Spleen (tissue), 11 donors: ENCODE results near the gene UNC5A. TPM values are rescaled to one million over a fixed set of nuclear protein-coding genes. Genes with fewer than 3 reads are reported as not detected.

Experiments
- DNase-seq: peaks from one replicate; pipeline ENCODE4 v3.0.0-alpha.2; 2020
- H3K27ac ChIP-seq, 8 donors: fragments of 200-600 bp; sonication (generic) in 7 of 8; 1 replicate in 4 of 8; 2 replicates in 4 of 8; pipeline versions ENCODE4 v1.5.0 to v1.8.0; 2016 to 2021; ENCODE audit warnings: inconsistent platforms in 4 of 8, mild to moderate bottlenecking in 4 of 8, moderate library complexity in 1 of 8
- H3K27me3 ChIP-seq, 7 donors: fragments of 200-600 bp; sonication (generic) in 6 of 7; replicated peaks in 1 of 7; 1 replicate in 4 of 7; 2 replicates in 3 of 7; pipeline versions ENCODE4 v1.5.0 to v1.8.0; 2016 to 2021; ENCODE audit warnings: inconsistent platforms in 3 of 7, mild to moderate bottlenecking in 1 of 7
- H3K36me3 ChIP-seq, 6 donors: fragments of 200-600 bp; sonication (generic) in 5 of 6; 1 replicate in 4 of 6; 2 replicates in 2 of 6; pipeline versions ENCODE4 v1.5.0 to v1.8.0; 2016 to 2021; ENCODE audit warnings: inconsistent platforms in 2 of 6
- H3K4me1 ChIP-seq, 6 donors: fragments of 200-600 bp; sonication (generic) in 5 of 6; 1 replicate in 3 of 6; 2 replicates in 3 of 6; pipeline versions ENCODE4 v1.5.0 to v1.8.0; 2016 to 2021; ENCODE audit warnings: inconsistent platforms in 3 of 6
- H3K4me3 ChIP-seq, 8 donors: fragments of 200-600 bp; sonication (generic) in 7 of 8; 1 replicate in 4 of 8; 2 replicates in 4 of 8; pipeline versions ENCODE4 v1.5.0 to v1.8.0; 2016 to 2021; ENCODE audit warnings: inconsistent platforms in 4 of 8, mild to moderate bottlenecking in 4 of 8, moderate library complexity in 2 of 8
- H3K9me3 ChIP-seq, 8 donors: fragments of 200-600 bp; sonication (generic) in 7 of 8; 1 replicate in 4 of 8; 2 replicates in 4 of 8; pipeline versions ENCODE4 v1.5.0 to v1.8.0; 2016 to 2021; ENCODE audit warnings: inconsistent platforms in 4 of 8
- POLR2A ChIP-seq, 3 donors: fragments of 450-650 bp; IDR thresholded peaks; one replicate each; pipeline ENCODE4 v1.5.1; 2017; ENCODE audit warnings: antibody characterized with exemption in 3 of 3, mild to moderate bottlenecking in 1 of 3
- POLR2AphosphoS5 ChIP-seq, 3 donors: sonication (generic); formaldehyde crosslinking; IDR thresholded peaks; one replicate each; pipeline ENCODE4 v1.5.1; 2017; ENCODE audit warnings: antibody characterized with exemption in 3 of 3
- WGBS, 5 donors: extraction: QIAGEN DNeasy Blood & Tissue Kit in 3 of 5; methylation state at CpG; one replicate each; pipeline versions ENCODE4 v1.1.5 to v1.1.7; 2013 to 2018; 5-methylcytosine and 5-hydroxymethylcytosine counted together
- intact Hi-C: fragments of 100-400 bp; cut with DNase I; formaldehyde crosslinking; loops from one replicate; pipeline ENCODE4 v1.15.0; 2023; ENCODE audit warnings: low total_unique reads
- polyA plus RNA-seq, 3 donors: library from polyadenylated mRNA; stranded (reverse); fragments of 200-250 nt; gene quantifications; one replicate each; pipeline ENCODE4 v1.2.1, GENCODE V29; 2013
- total RNA-seq, 7 donors: library from RNA; depleted of rRNA in 3 of 7; stranded (reverse); fragments of >200 nt in 3 of 7; fragmentation: NEBNext Ultra II Directional in 4 of 7; extraction: Animal tissue kit (Norgen Biotek cat#: 25700) in 4 of 7; gene quantifications; one replicate each; pipeline versions ENCODE4 v1.1.0 to v1.2.1, GENCODE V29; 2016 to 2021
- TF ChIP-seq, protein P1 (sequence below), 11 experiments: fragments of 200-600 bp in 7 of 11; fragments of 450-650 bp in 4 of 11; sonication (generic) in 4 of 11; IDR thresholded peaks in 8 of 11; conservative IDR thresholded peaks in 3 of 11; 1 replicate in 7 of 11; 2 replicates in 4 of 11; pipeline versions ENCODE4 v1.4.0 to v1.8.0; 2016 to 2021; ENCODE audit warnings: antibody characterized with exemption in 11 of 11, inconsistent platforms in 4 of 11, mild to moderate bottlenecking in 1 of 11
- donor health status: healthy with polysubstance abuse.
- donor health status: DM: no; HTN: no; CAD: no; lungs with moderate emphysema.
- donor health status: DM: no; HTN: no; CAD: no.
- donor health status: Bipolar disorder and iron deficiency.
- donor health status: healthy.
- donor health status: DM: no; HTN: no; CAD: no.
- donor health status: DM: yes; HTN: yes; CAD: no.

The UNC5A gene
- total and polyA plus RNA-seq, 10 donors: 0.03 to 0.06 TPM; not detected in 8

DNA sequence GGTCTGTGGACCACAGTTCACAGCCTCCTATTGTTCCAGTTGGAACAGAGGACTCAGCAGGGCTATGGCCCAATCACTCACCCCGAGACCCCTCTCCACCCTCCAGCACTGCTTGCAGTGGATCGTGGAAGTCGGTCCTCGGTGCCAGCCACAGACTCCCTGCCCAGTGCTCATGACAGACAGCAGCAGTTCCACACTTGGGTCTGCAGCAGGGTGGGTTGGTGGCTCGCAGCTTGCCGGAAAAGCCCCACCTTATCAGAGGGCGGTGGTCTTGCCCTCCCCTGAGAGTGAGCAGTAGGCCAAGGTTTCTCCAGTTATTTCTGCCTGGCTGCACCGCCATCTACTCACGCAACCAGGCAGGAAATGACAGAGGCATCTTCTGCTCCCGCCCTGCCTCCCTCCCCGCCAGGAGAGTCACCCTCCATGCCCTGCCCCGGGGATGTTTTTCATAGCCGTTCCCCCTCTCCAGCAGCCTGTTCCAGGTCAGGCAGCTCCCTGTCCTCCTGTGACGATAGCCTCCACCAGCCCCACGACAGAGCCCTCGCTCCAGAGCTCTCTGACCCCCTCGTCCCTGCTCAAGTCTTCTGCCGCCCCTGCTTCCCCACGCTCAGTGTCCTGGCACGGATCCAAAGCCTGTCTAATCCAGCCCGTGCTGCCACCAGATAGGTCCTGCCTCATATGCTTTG is 34.5 kb downstream of the UNC5A start:
- no peak overlapping the region for H3K27ac ChIP-seq
- no peak for DNase-seq
- intact Hi-C loops: no loop called here
- 54 to 67% (median 62%) methylated on average over 17 to 21 of the region's 21 CpGs for WGBS, 5 donors
- no peak overlapping the region for H3K4me3 ChIP-seq
- H3K4me1 ChIP-seq: no peaks in the 10 kb centered on the region
- H3K9me3 ChIP-seq: no peaks in the 10 kb centered on the region
- no peaks in the 10 kb centered on the region for H3K36me3 ChIP-seq
- peaks cover 0 to 100% (median 28%) of the 10 kb centered on the region in 7 donors for H3K27me3 ChIP-seq
- no peak for TF ChIP-seq POLR2AphosphoS5 (IDR thresholded peaks at IDR 0.05)
- TF ChIP-seq POLR2A (IDR thresholded peaks at IDR 0.05): no peak
- TF ChIP-seq, protein P1, sequence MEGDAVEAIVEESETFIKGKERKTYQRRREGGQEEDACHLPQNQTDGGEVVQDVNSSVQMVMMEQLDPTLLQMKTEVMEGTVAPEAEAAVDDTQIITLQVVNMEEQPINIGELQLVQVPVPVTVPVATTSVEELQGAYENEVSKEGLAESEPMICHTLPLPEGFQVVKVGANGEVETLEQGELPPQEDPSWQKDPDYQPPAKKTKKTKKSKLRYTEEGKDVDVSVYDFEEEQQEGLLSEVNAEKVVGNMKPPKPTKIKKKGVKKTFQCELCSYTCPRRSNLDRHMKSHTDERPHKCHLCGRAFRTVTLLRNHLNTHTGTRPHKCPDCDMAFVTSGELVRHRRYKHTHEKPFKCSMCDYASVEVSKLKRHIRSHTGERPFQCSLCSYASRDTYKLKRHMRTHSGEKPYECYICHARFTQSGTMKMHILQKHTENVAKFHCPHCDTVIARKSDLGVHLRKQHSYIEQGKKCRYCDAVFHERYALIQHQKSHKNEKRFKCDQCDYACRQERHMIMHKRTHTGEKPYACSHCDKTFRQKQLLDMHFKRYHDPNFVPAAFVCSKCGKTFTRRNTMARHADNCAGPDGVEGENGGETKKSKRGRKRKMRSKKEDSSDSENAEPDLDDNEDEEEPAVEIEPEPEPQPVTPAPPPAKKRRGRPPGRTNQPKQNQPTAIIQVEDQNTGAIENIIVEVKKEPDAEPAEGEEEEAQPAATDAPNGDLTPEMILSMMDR (IDR thresholded peaks at IDR 0.05 in 8 of 11, conservative IDR thresholded peaks at IDR 0.05 in 3 of 11): no peak

DNA sequence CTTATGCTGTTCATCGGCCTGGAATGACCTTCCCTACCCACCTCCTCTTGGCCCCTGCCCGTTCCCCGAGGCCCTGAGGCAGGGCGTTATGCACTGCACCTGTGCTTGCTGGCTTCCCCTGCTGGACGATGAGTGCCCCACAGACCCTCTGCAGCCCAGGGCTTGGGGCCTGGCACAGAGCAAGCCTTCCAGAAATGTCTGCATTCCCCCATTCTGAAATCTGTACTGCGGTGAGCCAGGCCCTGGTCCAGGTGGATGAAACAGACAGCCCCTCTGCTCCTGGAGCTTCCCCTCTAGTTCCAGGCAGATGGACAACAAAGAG is 35.0 kb downstream of the UNC5A start:
- Histone ChIP-seq H3K9me3 (no peaks in the 10 kb centered on the region), H3K4me3 (no peak overlapping the region), H3K36me3 (no peaks in the 10 kb centered on the region), H3K27me3 (peaks cover 0 to 100% (median 28%) of the 10 kb centered on the region in 7 donors), H3K27ac (no peak overlapping the region), H3K4me1 (no peaks in the 10 kb centered on the region)
- intact Hi-C loops: no loop called here
- DNase-seq: no peak
- TF ChIP-seq POLR2AphosphoS5 (IDR thresholded peaks at IDR 0.05) (no peak), POLR2A (IDR thresholded peaks at IDR 0.05) (no peak)
- TF ChIP-seq, protein P1 (IDR thresholded peaks at IDR 0.05 in 8 of 11, conservative IDR thresholded peaks at IDR 0.05 in 3 of 11): no peak
- WGBS, 5 donors: 56 to 92% (median 68%) methylated on average over 2 to 6 of the region's 6 CpGs

DNA sequence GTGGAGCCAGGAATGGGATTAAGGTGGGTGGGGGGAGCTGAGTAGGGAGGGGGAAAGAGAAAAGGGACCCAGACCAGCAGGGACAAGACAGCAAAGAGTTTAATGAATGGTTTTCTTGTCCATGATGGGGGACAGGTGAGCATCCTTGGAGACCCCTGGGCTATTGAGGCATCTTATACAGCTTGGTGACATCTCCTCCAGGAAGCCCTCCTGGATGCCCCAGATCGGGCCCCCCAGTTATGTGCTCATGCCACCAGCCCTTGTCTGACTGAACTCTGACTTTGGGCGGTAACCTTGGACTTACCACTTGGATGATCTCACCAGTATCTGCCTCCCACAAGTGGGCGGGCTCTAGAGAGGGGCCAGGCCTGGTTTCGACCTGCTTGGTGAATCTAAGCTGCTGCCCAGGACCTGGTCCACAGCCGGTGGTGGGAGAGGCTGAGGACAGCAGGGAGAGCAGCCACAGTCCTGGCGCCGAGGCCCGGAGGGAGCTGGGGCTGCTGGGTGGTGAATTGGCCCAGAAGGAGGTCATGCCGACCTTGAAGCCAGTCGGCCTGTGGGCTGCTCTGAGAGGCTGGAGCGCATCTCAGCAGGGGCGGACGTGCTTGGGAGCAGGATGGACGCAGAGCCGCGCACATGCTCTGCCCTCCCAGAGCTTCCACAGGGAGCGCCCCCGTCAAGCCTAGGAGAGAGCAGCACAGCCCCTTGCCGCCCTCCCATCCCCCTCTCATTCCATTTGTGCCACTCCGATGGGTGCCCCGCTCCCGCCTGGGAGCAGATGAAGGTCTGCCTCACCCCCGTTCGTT is 36.2 kb downstream of the UNC5A start:
- DNase-seq: no peak
- Histone ChIP-seq H3K27me3 (peaks cover 0 to 100% (median 31%) of the 10 kb centered on the region in 7 donors), H3K9me3 (no peaks in the 10 kb centered on the region), H3K4me3 (no peak overlapping the region), H3K27ac (no peak overlapping the region), H3K36me3 (no peaks in the 10 kb centered on the region), H3K4me1 (no peaks in the 10 kb centered on the region)
- intact Hi-C loops: no loop called here
- TF ChIP-seq POLR2A (IDR thresholded peaks at IDR 0.05): no peak
- TF ChIP-seq POLR2AphosphoS5 (IDR thresholded peaks at IDR 0.05): no peak
- TF ChIP-seq, protein P1 (IDR thresholded peaks at IDR 0.05 in 8 of 11, conservative IDR thresholded peaks at IDR 0.05 in 3 of 11): no peak
- 39 to 54% (median 51%) methylated on average over 9 to 24 of the region's 24 CpGs for WGBS, 5 donors

DNA sequence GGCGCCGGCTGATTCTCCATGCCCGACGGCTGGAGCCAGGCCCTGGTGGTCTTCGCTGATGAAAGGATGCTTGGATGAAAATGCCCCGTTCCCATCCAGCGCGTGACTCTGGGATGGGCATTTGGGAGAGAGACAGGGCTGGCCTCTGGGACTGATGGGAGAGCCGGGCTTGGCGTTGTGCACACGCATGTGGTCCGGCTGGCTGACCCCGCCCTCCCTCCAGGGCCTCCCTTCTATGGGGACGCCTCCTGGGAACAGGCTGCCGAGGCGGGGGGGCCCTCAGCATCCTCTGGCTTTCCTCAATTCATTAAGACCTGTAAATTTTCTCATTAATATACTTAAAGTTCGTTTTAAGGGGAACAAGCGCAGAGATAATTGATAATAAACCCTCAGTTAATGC is 36.8 kb downstream of the UNC5A start:
- H3K9me3 ChIP-seq: no peaks in the 10 kb centered on the region
- 48 to 69% (median 61%) methylated on average over 18 of the region's 18 CpGs for WGBS, 5 donors
- intact Hi-C loops: no loop called here
- H3K27ac ChIP-seq: no peak overlapping the region
- no peak for TF ChIP-seq POLR2AphosphoS5 (IDR thresholded peaks at IDR 0.05)
- no peak for TF ChIP-seq POLR2A (IDR thresholded peaks at IDR 0.05)
- TF ChIP-seq, protein P1 (IDR thresholded peaks at IDR 0.05 in 8 of 11, conservative IDR thresholded peaks at IDR 0.05 in 3 of 11): no peak
- H3K27me3 ChIP-seq: peaks cover 0 to 100% (median 31%) of the 10 kb centered on the region in 7 donors
- no peak overlapping the region for H3K4me3 ChIP-seq
- H3K36me3 ChIP-seq: no peaks in the 10 kb centered on the region
- H3K4me1 ChIP-seq: no peaks in the 10 kb centered on the region
- no peak for DNase-seq
